HG03103 (cell line): ENCODE measurements around the gene AHDC1.
"Not testable (repeated sequence)": the region's sequence is repeated elsewhere in the genome, so short reads cannot be mapped to it uniquely, and the experiment has no call there.

ENCODE experiments used
- ATAC-seq: cut with Tn5 transposase; IDR thresholded peaks from one replicate; pipeline ENCODE4 v1.9.1; 2021; ENCODE audit warnings: low read depth; ENCODE audit not compliant: unreplicated experiment

Gene AHDC1

DNA sequence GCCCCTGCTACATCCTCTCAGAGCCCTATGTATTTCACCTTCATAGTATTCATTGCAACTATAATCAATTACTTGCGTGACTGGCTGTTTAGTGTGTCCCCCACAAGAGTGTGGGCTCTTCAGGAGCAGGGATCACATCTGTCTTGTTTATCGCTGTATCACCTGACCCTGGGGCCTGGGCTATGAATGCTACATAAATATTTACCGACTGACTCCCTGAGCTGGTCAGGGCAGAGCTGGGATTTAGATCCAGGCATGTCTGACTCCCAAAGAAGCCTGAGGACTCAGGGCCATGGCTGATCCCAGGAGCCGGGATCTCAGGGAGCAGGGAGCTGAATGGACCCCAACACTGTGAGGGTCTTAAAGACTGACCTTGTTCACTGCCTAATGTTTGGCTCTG is 49.7 kb downstream of the AHDC1 start:
- no peak for ATAC-seq

- not testable (repeated sequence) for ATAC-seq
Measured at GRCh38 chr1:27553823-27554222, 50.1 kb downstream of the AHDC1 start.

DNA sequence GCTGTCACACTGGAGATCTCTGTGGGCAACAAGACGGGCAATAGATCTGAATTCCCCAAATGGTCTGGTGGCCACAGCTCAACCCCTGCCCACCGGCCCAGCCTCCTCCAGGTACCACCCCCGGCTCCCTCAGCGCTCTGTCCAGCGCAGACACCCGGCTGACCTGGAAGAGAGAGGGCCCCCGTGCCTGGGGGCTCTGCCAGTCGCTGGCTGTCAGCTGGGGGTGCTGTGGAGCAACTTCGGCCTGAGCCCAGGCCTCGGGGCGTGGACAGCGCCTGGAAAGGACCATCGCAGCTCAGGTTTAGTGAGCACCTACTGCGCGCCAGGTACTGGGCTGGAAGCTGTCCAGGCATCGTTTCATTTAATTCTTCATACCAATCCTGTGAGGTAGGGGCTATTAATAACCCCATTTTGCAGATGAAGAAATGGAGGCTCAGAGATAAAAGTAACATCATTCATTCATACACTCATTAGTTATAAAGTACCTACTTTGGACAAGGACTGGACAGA is 51.0 kb downstream of the AHDC1 start:
- ATAC-seq, result no peak

GRCh38 chr1:27551953-27552312 is 52.0 kb downstream of the AHDC1 start:
- no peak for ATAC-seq

DNA sequence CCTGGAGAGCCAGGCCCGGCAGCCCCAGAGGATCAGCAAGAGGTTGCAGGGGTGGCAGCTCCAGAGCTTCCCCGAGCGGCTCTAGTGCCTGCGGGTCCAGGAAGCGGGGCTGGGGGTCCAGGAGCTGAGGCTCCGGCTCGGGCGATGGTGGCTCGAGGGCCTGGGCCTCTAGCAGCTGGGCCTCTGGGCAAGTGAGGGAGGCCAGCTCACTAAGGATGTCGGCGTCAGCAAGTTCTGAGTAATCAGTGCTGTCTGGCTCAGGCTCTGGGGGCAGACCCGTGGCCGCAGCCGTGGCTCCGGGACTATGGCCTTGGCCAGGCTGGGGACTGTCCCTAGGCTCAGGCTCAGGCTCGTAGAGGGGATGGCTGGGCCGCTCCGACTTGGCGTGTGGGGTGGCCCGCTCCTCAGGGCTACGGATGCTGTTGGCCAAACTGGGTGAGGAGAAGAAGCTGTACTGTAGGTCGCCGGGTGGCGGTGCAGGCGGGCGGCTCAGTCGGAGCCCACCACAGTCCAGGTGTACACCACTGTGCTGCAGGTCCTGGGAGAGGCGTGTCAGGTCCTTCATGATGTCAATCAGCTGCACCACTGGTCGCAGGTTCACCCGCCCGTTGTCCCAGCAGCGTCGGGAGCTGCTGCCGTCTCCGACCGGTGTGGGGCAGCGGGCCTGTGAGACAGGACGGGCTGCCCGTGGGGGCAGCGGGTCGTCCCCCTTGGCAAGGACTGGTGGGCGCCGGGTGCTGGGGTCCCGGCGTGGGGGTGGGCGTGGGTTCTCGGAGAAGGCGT is 52.6 kb downstream of the AHDC1 start:
- no peak for ATAC-seq

GRCh38 chr1:27550510-27551169 is 53.3 kb downstream of the AHDC1 start:
- no peak for ATAC-seq

DNA sequence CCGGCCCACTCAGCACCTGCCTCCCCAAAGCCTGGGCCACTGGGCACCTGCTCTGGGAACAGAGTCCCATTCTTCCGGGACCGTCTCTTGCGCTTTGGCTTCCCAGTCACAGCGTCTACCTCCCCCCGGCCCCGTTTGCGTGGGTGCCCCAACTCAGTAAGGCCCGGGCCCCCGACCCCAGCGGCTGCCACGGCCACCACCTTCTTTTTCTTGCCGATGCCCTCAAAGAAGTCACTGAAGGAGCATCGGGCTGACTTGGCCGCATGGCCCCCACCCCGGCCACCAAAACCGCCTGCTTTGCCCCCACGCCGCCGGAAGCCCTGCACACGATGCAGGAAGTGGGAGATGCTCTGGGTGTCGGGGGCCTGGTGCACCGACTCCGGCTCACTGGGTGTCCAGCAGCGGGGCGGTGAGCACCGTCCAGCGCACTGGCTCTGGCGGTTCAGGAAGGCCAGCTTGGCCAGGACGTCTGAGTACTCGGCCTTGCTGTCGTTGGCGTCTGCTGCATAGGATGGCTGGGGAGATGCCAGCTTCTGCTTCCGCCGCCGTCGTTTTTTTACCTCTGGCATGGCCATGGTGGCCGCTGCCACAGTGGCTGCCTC is 54.0 kb downstream of the AHDC1 start:
- ATAC-seq, result no peak

DNA sequence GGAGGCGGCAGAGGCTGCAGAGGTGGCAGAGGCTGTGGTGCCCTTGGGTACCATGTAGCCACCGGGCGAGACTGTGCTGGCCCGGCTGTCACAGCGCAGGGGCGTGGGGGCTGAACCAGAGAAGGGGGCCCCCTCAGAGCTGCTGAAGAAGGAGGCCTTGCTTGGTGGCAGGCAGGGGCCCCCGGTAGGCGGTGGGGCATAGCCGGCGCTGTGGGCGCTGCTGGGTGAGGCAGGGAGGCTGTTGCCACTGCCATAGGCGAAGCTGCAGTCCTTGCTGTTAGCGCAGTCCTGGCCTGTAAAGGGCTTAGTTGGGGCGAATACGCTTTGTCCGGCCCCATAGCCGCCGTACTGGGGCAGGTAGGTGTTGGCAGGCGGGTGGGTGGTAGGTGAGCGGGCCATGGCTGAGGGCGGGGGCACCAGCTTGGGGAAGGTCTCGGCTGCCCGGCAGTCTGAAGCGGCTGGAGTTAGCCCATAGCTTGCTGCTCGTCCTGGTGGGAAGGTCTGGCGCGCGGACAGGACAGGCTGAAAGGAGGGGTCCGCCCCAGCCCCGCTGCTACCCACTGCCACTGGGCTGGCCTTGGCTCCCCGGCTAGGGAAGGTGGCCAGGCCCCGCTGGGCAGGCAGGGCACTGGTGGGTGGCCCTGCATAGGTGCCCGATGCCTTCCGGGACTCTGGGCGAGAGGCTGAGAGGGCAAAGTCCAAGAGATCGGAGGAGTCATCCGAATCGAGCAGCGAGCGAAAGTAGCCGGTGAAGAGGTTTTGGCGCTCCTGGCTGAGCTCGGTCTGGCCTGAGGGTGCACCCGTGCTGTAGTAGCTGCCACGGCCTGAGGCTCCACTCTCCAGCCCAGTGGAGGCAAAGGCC is 54.9 kb downstream of the AHDC1 start:
- no peak for ATAC-seq

DNA sequence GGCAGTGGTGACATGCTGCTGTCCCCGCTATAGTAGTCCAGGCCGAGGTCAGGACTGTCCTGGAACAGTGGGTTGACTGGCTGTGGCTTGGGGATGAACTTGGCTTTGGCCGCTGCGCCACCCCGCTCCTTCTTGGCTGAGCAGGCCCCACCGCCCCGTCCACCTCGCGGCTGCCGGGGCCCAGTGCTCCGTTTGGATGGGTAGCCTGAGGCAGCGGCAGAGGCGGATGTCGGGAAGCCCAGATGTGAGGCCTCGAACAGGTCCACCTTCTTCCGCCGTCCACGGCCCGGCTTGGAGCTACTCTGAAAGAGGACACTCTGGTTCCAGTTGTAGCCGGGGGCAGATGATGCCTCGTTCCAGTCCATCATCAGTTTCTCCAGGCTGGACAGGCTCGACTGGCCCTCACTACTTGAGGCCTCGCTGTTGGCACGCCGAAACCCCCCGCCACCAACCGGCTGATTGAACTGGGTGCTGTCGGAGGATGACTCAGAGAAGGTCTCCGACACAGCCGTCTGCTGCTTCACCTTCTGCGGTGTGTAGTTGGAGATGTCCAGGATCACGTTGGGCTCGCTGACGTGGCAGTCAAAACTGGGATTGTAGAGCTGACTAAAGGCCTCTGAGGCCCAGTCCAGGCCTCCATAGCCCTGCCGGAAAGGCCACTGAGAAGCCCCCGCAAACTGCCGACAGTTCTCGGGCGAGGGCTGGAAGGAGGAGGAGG is 55.6 kb downstream of the AHDC1 start:
- no peak for ATAC-seq

DNA sequence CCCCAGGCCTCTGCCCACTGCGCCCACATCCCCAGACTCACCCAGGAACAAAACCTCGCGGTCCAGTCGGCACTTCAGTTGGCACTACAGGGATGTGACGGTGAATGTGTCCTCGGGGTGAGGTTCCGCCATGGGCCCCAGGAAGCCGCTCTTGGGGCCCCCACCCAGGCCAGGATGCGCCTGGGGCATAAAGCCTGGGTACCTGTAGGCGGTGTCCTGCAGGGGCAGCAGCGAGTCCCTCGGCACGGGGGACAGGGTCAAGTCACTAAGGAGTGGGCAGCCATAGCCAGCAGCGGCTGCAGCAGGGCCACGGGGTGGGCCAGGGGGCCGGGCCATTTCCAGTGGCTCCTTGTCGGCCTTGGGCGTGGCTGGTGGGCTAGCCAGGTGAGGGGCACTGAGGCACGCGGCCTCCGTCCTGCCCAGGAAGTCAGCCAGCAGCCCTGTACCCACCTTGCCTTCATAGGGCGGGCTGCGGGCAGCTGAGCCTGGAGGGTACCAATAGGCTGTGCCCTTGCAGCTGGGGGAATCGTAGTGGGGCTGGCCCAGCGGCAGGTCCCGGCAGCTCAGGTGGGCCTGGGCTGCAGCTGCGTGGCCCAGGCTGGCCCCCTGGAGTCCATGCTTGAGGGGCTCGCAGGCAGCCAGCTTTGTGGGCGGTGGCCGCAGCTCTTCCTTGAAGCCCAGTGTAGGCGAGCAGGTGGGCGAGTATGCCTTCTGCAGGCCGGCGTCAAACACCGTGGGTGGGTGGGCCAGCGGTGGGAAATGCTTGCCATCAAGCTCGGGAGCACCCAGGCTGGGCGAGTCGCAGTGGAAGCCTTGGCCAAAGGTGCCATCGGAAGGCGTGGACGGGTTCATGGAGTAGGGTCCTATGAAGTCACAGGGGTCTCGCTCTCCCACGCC is 56.5 kb downstream of the AHDC1 start:
- ATAC-seq, result no peak

DNA sequence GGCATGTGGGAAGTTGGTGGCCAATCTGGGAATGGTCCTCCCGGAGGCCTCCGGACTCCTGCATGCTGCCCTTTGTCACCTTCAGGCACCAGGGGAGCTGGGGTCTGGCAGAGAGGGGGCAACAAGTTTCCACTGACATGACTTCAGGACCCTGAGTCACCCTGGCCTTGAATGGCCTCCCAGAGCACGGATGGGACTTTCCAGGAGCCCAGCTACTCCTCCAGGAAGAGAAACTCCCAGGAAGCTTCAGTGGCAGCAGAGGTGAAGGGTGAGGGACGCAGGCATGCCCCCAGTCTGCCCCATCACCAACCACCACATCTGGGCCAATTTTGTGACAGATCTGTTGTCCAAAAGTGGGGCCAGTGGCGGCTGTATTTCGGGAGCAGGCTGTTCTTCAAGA is 58.1 kb downstream of the AHDC1 start:
- ATAC-seq, result no peak

DNA sequence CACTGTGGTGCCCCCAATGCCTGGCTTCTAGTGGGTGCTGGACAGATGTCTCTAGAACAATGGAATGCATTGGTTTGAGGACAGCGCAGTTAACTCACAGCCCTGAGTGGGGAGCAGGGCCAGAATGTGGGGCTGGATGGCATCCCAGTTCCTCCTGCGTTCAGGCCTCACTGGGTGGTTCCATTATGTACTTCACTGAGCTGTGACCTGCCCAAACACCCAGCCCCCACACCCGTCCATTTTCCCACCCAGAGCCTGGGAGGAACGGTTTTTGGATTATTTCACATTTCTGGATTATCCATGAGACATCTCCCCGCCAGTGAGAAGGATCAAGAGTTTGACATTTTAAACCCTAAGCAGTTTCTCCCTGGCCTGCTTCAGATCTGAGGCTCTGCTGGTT is 58.7 kb downstream of the AHDC1 start:
- ATAC-seq, result no peak

- ATAC-seq, result no peak
Measured at GRCh38 chr1:27544834-27545233, 59.1 kb downstream of the AHDC1 start.

DNA sequence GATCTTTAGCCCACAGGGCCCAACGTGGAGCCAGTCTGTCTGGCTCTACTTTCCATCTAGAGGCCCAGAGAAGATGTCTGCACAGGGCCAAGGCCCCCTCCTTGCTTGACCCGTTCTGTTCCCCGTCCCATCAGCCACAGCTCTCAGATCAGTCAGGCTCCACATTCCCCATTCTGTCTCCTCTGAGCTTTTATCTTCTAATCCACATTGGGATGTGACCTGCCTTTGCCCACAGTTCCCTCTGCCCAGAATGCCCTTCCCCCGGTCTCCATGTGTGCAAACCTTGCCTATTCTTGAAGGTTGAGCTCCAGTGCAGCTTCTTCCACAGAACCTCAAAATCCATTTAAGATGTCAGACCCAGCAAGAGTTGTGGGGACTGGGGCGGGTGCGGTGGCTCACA is 60.7 kb downstream of the AHDC1 start:
- no peak for ATAC-seq

GRCh38 chr1:27542463-27543273 is 61.3 kb downstream of the AHDC1 start:
- no peak for ATAC-seq

GRCh38 chr1:27539901-27540861 is 63.8 kb downstream of the AHDC1 start:
- ATAC-seq, result no peak

- no peak for ATAC-seq
Measured at GRCh38 chr1:27538793-27539192, 65.2 kb downstream of the AHDC1 start.
